HG03097 (cell line): ENCODE data around the gene POLR3A.

Source experiments
- ATAC-seq: cut with Tn5 transposase; IDR thresholded peaks from one replicate; pipeline ENCODE4 v1.9.1; 2021; ENCODE audit not compliant: unreplicated experiment, low FRiP score

Gene POLR3A

DNA sequence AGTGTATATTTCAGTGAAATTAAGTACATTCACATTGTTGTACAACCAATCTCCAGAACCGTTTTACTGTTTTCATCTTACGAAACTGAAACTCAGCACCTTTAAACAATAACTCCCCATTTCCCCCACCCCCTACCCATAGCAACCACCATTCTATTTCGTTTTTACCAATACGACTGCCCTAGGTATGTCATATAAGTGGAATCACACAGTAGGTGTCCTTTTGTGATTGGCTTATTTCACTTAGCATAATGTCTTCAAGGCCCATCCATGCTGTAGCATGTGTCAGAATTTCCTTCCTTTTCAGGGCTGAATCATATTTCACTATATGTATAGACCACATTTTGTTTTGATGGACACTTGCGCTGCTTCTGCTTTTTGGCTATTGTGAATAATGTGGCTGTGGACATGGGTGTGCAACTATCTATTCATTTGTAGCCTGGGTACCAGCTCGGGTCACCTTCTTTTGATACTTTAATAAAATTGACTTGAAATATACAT is 68.4 kb downstream of the POLR3A start:
- ATAC-seq: no peak

DNA sequence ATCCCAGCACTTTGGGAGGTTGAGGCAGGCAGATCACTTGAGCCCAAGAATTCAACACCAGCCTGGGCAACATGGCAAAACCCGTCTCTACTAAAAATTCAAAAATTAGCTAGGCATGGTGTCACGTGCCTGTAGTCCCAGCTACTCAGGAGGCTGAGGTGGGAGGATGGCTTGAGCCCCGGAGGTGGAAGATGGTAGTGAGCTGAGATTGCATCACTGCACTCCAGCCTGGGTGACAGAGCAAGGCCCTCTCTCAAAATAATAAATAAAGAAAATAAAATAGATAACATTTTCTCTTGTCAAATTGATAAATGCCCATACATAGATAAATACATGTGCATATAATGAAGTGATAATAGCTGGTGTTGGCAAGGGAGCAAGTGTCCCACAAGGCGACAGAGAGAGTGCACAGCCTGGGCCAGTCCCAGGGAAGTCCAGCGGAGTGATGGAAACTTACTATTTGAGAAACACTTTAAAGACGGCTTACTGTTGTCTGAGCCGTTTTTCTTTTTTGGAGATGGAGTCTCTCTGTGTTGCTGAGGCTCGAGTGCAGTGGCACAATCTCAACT is 69.3 kb downstream of the POLR3A start:
- ATAC-seq: no peak

DNA sequence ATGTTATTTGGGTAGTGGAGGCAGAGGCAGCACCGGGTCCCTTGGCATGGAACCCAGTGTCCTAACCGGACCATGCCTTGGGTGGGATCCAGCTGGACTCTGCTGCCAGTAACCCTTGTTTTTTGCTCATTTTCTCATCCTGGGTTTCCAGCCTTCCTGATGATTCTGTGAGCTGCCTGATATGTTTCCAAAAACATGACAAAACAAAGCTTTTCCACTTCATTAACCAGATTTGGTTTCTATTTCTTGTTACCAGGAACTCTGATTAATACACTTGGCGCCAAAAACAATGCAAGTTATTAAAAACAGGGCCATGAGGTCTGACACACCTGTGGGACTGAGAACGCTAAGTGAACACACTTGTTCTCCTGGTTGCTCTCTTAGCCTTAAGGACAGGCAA is 69.9 kb downstream of the POLR3A start:
- no peak for ATAC-seq

- no peak for ATAC-seq
These were observed 74.2 kb downstream of the POLR3A start for GRCh38 chr10:77955136-77955535.

DNA sequence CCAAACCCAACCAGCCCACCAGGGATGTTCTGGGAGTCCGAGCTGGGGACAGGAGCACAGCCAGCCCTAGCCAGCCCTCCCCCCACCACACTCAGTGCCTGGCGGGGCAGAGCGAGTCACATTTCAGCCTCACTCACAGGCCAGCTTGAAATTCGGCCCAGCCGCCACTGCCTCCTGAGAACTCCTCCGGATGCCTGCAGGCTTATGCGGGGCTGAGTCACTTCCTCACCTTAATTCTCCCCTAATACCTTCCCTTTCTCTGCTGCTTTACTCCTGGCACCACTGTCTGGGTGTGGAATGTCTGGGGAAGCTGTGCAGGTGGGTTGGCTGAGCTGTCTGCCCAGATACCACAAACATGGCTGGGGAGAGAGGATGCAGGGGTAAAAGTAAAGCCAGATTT is 80.1 kb downstream of the POLR3A start:
- no peak for ATAC-seq

- ATAC-seq: no peak
These were observed 83.2 kb downstream of the POLR3A start for GRCh38 chr10:77946084-77946483.

- ATAC-seq: no peak
These were observed 84.8 kb downstream of the POLR3A start for GRCh38 chr10:77944519-77944918.

DNA sequence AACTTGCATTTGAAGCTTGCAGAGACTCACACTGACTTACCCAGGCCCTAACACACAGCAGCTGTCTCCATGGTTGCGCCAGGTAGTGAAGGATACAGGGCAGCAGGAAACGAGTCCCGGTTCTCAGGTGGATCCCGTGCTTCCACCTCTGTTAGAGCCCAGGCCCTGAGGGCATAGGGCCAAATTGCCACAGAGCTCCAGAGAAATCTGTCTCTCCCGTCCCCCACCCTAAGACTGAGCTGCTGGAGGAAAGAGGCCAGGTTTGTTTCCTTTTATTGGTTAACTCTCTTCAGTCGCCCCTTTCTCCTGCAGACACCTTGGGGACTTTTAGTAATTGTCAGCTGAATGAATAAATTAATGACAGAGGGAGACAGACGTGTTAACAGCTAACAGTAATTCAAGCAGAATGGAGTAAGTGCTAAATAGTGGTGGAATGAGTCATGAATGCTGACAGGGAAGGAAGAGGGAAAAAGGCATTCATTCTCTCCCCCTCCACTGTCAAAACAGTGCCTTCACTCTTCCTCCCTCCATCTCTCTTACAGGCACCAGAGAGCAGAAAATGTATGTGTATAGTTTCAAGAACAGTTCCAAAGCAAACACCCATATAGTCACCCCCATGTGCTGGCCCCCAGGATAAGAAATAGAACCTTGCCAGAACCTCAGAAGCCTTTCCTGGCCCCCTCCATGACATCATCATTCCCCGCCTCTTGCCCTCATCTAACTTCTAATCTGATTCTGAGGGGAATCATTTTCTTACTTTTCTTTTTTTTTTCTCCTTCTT is 86.0 kb downstream of the POLR3A start:
- ATAC-seq: no peak

GRCh38 chr10:77941790-77942189 is 87.5 kb downstream of the POLR3A start:
- no peak for ATAC-seq

GRCh38 chr10:77940627-77941026 is 88.7 kb downstream of the POLR3A start:
- no peak for ATAC-seq

GRCh38 chr10:77940225-77940624 is 89.1 kb downstream of the POLR3A start:
- no peak for ATAC-seq

DNA sequence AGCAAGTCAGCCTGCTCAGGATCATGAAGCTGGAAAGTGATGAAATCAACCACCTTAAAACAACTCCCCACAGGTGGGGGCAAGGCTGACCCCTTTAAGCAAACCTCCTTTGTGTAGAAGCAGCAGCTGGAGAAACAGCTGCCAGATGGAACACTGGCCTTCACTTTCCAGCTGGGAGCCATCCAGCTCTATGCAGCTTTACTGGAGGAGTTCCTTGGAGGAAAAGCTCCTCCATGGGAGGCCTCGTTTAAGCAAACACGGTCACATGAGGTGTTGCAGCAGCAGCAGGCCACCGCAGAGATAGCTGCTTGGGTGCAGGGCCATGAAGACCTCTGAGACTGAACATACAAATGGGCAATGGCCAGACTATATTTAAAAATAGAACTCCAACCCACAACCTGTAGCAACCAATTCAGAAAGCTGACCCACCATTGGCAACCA is 89.7 kb downstream of the POLR3A start:
- no peak for ATAC-seq

- no peak for ATAC-seq
These were observed 92.4 kb downstream of the POLR3A start for GRCh38 chr10:77936697-77937567.

DNA sequence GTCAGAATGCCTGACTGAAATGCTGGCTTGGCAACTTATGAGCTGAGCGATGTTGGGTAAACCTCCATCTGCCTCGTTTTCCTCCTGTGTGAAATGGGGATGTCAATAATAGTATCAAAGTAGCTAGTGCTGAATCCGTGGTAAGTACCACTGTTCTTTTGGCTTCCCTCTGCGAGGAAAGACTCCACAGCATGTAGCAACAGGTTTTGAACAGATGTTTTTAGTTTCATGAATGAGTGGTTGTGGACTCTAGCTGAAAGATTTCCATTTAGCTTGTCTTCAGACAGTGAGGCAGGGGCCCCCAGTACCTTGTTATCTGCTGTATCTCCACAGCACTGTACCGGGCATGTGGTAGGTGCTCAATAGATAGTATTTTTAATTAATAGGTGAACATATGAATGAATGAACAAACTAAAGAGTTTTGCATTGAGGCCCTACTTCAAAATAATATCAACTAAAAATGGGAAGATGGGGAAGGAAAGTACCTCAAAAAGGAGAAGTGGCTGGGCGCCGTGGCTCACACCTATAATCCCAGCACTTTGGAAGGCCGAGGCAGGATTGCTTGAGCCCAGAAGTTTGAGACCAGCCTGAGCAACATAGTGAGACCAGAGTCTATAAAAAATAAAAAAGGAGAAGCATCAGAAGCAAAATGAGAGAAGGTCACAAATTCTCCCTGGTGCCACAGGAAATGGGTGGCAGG is 97.1 kb downstream of the POLR3A start:
- ATAC-seq: no peak

GRCh38 chr10:77927402-77928246 is 101.7 kb downstream of the POLR3A start:
- no peak for ATAC-seq

GRCh38 chr10:77926566-77927401 is 102.5 kb downstream of the POLR3A start, which contains the start of gene DLG5:
TSS of gene DLG5 (minus strand) at chr10:77926755. CDS start at chr10:77926520, 235 bp downstream.
- no peak for ATAC-seq

GRCh38 chr10:77925795-77926565 is 103.3 kb downstream of the POLR3A start:
- ATAC-seq: no peak

- ATAC-seq: no peak
These were observed 103.9 kb downstream of the POLR3A start for GRCh38 chr10:77925410-77925794.
